Right lobe of liver (tissue), 6 donors: Measurements from ENCODE around the gene OR11G2. TPM values are rescaled to one million over a fixed set of nuclear protein-coding genes. Genes with fewer than 3 reads are reported as not detected.
"Not testable (repeated sequence)": the region's sequence is repeated elsewhere in the genome, so short reads cannot be mapped to it uniquely, and the experiment has no call there.

Experiments used
- ATAC-seq, 4 donors: fragments of 200-7000 bp; cut with Tn5 transposase; one replicate each; pipeline ENCODE4 v1.9.1; 2020; ENCODE audit warnings: mild to moderate bottlenecking in 4 of 4, moderate library complexity in 4 of 4
- DNase-seq, 3 donors: peaks; one replicate each; pipeline ENCODE4 v3.0.0-alpha.2; 2020
- H3K27ac ChIP-seq, 3 donors: fragments of 200-600 bp; one replicate each; pipeline ENCODE4 v1.8.0; 2022
- H3K27me3 ChIP-seq, 2 donors: fragments of 200-600 bp; one replicate each; pipeline ENCODE4 v1.8.0; 2022
- H3K36me3 ChIP-seq, 4 donors: fragments of 200-600 bp; sonication (generic) in 1 of 4; one replicate each; pipeline versions ENCODE4 v1.5.1 to v1.8.0; 2017 to 2022; ENCODE audit warnings: control low read depth in 1 of 4
- H3K4me1 ChIP-seq, 4 donors: fragments of 200-600 bp; sonication (generic) in 1 of 4; one replicate each; pipeline versions ENCODE4 v1.5.1 to v1.8.0; 2017 to 2022; ENCODE audit warnings: control low read depth in 1 of 4
- H3K4me3 ChIP-seq, 3 donors: fragments of 200-600 bp; one replicate each; pipeline ENCODE4 v1.8.0; 2022
- H3K9me3 ChIP-seq, 4 donors: fragments of 200-600 bp; sonication (generic) in 1 of 4; one replicate each; pipeline versions ENCODE4 v1.5.1 to v1.8.0; 2017 to 2022; ENCODE audit warnings: control low read depth in 1 of 4
- POLR2A ChIP-seq: fragments of 450-650 bp; IDR thresholded peaks from one replicate; pipeline ENCODE4 v1.6.1; 2017; ENCODE audit warnings: antibody characterized with exemption, mild to moderate bottlenecking
- WGBS: methylation state at CpG from one replicate; pipeline ENCODE4 v1.1.6; 2018; ENCODE audit warnings: low coverage, low lambda C conversion rate; ENCODE audit not compliant: insufficient coverage; ENCODE audit errors: missing lambda C conversion rate; 5-methylcytosine and 5-hydroxymethylcytosine counted together
- intact Hi-C, 2 donors: fragments of 100-400 bp; cut with DNase I; formaldehyde crosslinking; loops; one replicate each; pipeline versions ENCODE4 v1.11.2 to v1.14.1; 2022
- long read RNA-seq: library from polyadenylated mRNA; unstranded; transcript quantifications from one replicate; pipeline ENCODE4 v2.0.0, GENCODE V29; 2019
- total RNA-seq, 6 experiments: library from RNA; depleted of rRNA in 2 of 6; stranded (reverse); fragments of >200 nt in 2 of 6; fragmentation: NEBNext Ultra II Directional in 3 of 6; extraction: Animal tissue kit (Norgen Biotek cat#: 25700) in 3 of 6; gene quantifications; one replicate each; pipeline versions ENCODE4 v1.1.0 to v1.2.4, GENCODE V29; 2016 to 2023
- TF ChIP-seq, protein P1 (sequence below), 4 donors: fragments of 200-600 bp in 3 of 4; fragments of 450-650 bp in 1 of 4; IDR thresholded peaks; one replicate each; pipeline versions ENCODE4 v1.5.1 to v1.8.0; 2016 to 2022; ENCODE audit warnings: antibody characterized with exemption in 4 of 4, mild to moderate bottlenecking in 2 of 4
- donor health status: DM: no; HTN: yes; CAD: no.
- donor health status: DM: no; HTN: no; CAD: no.
- donor health status: DM: no; HTN: no; CAD: no.
- donor health status: DM: no; HTN: yes; CAD: no.
- donor health status: DM: no; HTN: yes; CAD: no.

OR11G2 gene
- not detected for total RNA-seq
- long read RNA-seq, result 0 reads

GRCh38 chr14:20190596-20190995 is at the start of gene OR11G2:
OR11G2 (plus strand) TSS chr14:20190896; CDS start chr14:20197438, 6,542 bp downstream.
- no peaks in the 10 kb centered on the region for H3K9me3 ChIP-seq
- no peaks in the 10 kb centered on the region for H3K36me3 ChIP-seq
- no peaks in the 10 kb centered on the region for H3K27me3 ChIP-seq
- ATAC-seq (no peak), DNase-seq (no peak)
- H3K4me1 ChIP-seq, result no peaks in the 10 kb centered on the region
- 20% methylated on average over 1 of the region's 1 CpG for WGBS
- no peak within 1 kb of the TSS for H3K4me3 ChIP-seq
- H3K27ac ChIP-seq, result no peak within 1 kb of the TSS
- TF ChIP-seq, protein P1, sequence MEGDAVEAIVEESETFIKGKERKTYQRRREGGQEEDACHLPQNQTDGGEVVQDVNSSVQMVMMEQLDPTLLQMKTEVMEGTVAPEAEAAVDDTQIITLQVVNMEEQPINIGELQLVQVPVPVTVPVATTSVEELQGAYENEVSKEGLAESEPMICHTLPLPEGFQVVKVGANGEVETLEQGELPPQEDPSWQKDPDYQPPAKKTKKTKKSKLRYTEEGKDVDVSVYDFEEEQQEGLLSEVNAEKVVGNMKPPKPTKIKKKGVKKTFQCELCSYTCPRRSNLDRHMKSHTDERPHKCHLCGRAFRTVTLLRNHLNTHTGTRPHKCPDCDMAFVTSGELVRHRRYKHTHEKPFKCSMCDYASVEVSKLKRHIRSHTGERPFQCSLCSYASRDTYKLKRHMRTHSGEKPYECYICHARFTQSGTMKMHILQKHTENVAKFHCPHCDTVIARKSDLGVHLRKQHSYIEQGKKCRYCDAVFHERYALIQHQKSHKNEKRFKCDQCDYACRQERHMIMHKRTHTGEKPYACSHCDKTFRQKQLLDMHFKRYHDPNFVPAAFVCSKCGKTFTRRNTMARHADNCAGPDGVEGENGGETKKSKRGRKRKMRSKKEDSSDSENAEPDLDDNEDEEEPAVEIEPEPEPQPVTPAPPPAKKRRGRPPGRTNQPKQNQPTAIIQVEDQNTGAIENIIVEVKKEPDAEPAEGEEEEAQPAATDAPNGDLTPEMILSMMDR (IDR thresholded peaks at IDR 0.05), result no peak
- TF ChIP-seq POLR2A, result no peak
- intact Hi-C loops, result no loop called here

DNA sequence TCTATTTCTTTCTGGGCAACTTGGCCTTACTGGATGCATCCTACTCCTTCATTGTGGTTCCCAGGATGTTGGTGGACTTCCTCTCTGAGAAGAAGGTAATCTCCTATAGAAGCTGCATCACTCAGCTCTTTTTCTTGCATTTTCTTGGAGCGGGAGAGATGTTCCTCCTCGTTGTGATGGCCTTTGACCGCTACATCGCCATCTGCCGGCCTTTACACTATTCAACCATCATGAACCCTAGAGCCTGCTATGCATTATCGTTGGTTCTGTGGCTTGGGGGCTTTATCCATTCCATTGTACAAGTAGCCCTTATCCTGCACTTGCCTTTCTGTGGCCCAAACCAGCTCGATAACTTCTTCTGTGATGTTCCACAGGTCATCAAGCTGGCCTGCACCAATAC is 46.8 kb upstream of the OR11G2 start:
- no peak for TF ChIP-seq POLR2A
- TF ChIP-seq, protein P1 (IDR thresholded peaks at IDR 0.05), result no peak
- Histone ChIP-seq H3K27me3 (no peaks in the 10 kb centered on the region), H3K27ac (no peak overlapping the region), H3K4me3 (no peak overlapping the region), H3K9me3 (no peaks in the 10 kb centered on the region), H3K36me3 (no peaks in the 10 kb centered on the region), H3K4me1 (no peaks in the 10 kb centered on the region)
- intact Hi-C loops, result no loop called here
- ATAC-seq (no peak), DNase-seq (no peak)
- 33% methylated on average over 5 of the region's 7 CpGs for WGBS

- Histone ChIP-seq H3K9me3 (no peaks in the 10 kb centered on the region), H3K36me3 (no peaks in the 10 kb centered on the region), H3K4me1 (no peaks in the 10 kb centered on the region), H3K27ac (no peak overlapping the region), H3K27me3 (no peaks in the 10 kb centered on the region), H3K4me3 (no peak overlapping the region)
- no peak for DNase-seq
- no peak for ATAC-seq
- TF ChIP-seq POLR2A, result no peak
- TF ChIP-seq, protein P1 (IDR thresholded peaks at IDR 0.05), result no peak
- WGBS, result 24% methylated on average over 1 of the region's 1 CpG
- intact Hi-C loops, result no loop called here
Measured at GRCh38 chr14:20144820-20145219, 45.9 kb upstream of the OR11G2 start.

- no peaks in the 10 kb centered on the region for H3K4me1 ChIP-seq
- no peak for TF ChIP-seq POLR2A
- TF ChIP-seq, protein P1 (IDR thresholded peaks at IDR 0.05), result no peak
- H3K27ac ChIP-seq, result no peak overlapping the region
- no peaks in the 10 kb centered on the region for H3K27me3 ChIP-seq
- H3K4me3 ChIP-seq, result no peak overlapping the region
- no peak for DNase-seq
- ATAC-seq, result no peak
- no peaks in the 10 kb centered on the region for H3K36me3 ChIP-seq
- no peaks in the 10 kb centered on the region for H3K9me3 ChIP-seq
- intact Hi-C loops, result no loop called here
Measured at GRCh38 chr14:20164462-20164861, 26.2 kb upstream of the OR11G2 start.

DNA sequence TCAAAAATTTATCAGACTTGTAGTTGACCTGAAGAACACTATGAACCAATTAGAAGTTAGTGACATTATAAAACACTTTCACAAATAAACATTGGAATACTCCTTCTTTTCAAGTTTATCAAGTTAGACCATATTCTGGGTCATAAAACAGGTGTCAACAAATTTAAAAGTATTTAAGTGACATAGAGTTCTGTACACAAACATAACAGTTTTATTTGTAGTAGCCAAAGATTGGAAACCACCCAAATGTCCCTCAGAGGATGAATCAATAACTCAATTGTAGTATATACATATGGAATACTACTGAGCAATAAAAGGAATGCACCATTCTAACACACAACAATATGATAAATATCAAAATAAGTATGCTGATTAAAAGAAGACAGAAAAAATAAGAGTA is 23.6 kb upstream of the OR11G2 start:
- H3K4me1 ChIP-seq, result no peaks in the 10 kb centered on the region
- DNase-seq, result no peak
- TF ChIP-seq, protein P1 (IDR thresholded peaks at IDR 0.05), result no peak
- no peak for TF ChIP-seq POLR2A
- no peaks in the 10 kb centered on the region for H3K9me3 ChIP-seq
- no peak overlapping the region for H3K4me3 ChIP-seq
- intact Hi-C loops, result no loop called here
- H3K27me3 ChIP-seq, result no peaks in the 10 kb centered on the region
- no peaks in the 10 kb centered on the region for H3K36me3 ChIP-seq
- no peak for ATAC-seq
- H3K27ac ChIP-seq, result no peak overlapping the region

DNA sequence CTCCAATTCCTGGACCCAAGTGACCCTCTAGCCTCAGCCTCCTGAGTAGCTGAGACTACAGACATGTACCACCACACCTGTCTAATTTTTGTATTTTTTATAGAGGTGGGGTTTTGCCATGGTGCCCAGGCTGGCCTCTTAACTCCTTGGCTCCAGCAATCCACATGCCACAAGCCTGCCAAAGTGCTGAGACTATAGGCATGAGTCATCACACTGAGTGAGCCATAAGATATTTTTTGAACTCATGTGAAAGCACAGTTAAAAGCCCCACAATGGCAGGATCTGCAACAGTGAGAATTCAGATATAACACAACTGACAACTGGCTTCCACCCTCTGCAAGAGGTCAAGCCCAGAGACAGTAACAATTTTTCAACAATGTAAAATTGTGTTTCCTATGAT is 20.8 kb upstream of the OR11G2 start:
- H3K27me3 ChIP-seq, ATAC-seq, H3K4me1 ChIP-seq, intact Hi-C loops, H3K9me3 ChIP-seq, DNase-seq, H3K4me3 ChIP-seq, H3K27ac ChIP-seq, H3K36me3 ChIP-seq: not testable (repeated sequence)

DNA sequence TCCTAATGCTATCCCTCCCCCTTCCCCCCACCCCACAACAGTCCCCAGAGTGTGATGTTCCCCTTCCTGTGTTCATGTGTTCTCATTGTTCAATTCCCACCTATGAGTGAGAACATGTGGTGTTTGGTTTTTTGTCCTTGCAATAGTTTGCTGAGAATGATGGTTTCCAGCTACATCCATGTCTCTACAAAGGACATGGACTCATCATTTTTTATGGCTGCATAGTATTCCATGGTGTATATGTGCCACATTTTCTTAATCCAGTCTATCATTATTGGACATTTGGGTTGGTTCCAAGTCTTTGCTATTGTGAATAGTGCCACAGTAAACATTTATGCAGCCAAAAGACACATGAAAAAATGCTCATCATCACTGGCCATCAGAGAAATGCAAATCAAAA is 16.5 kb upstream of the OR11G2 start:
- H3K36me3 ChIP-seq, DNase-seq, intact Hi-C loops, H3K4me3 ChIP-seq, H3K9me3 ChIP-seq, H3K27me3 ChIP-seq, H3K27ac ChIP-seq, H3K4me1 ChIP-seq, ATAC-seq: not testable (repeated sequence)
